CD14-positive monocyte (primary cell): ENCODE measurements around the gene ABCA10. TPM values are rescaled to one million over a fixed set of nuclear protein-coding genes. Genes with fewer than 3 reads are reported as not detected.

ENCODE experiments used
- DNase-seq, 3 donors: peaks; one replicate each; pipeline ENCODE4 v3.0.0-alpha.2; 2011 to 2022
- H2AFZ ChIP-seq: 2 replicates; pipeline ENCODE4 v1.6.0; 2012; ENCODE audit warnings: mild to moderate bottlenecking, low read depth, low read length, inconsistent platforms; ENCODE audit not compliant: insufficient read depth, poor library complexity, severe bottlenecking
- H3K27ac ChIP-seq, 2 donors: 1 replicate in 1 of 2; 2 replicates in 1 of 2; pipeline ENCODE4 v1.5.1; 2012 to 2013; ENCODE audit warnings: low read length in 2 of 2, control low read depth in 1 of 2, inconsistent platforms in 1 of 2, low read depth in 1 of 2, mild to moderate bottlenecking in 1 of 2
- H3K27me3 ChIP-seq, 2 donors: one replicate each; pipeline versions ENCODE4 v1.6.0 to v1.6.1; 2011 to 2013; ENCODE audit warnings: low read length in 2 of 2; ENCODE audit not compliant: control insufficient read depth in 2 of 2, insufficient read depth in 2 of 2
- H3K36me3 ChIP-seq, 2 donors: replicated peaks in 1 of 2; 1 replicate in 1 of 2; 2 replicates in 1 of 2; pipeline versions ENCODE4 v1.5.1 to v1.6.1; 2012 to 2013; ENCODE audit warnings: low read length in 2 of 2, control low read depth in 1 of 2, inconsistent platforms in 1 of 2, mild to moderate bottlenecking in 1 of 2; ENCODE audit not compliant: insufficient read depth in 2 of 2, control insufficient read depth in 1 of 2
- H3K4me1 ChIP-seq, 2 donors: 1 replicate in 1 of 2; 2 replicates in 1 of 2; pipeline versions ENCODE4 v1.5.1 to v1.6.1; 2012 to 2013; ENCODE audit warnings: low read length in 2 of 2, control low read depth in 1 of 2, inconsistent platforms in 1 of 2, mild to moderate bottlenecking in 1 of 2, moderate library complexity in 1 of 2; ENCODE audit not compliant: insufficient read depth in 2 of 2, control insufficient read depth in 1 of 2
- H3K4me2 ChIP-seq: replicated peaks from 2 replicates; pipeline ENCODE3; 2012; ENCODE audit warnings: low read length, moderate library complexity, mild to moderate bottlenecking; ENCODE audit not compliant: poor library complexity, severe bottlenecking; ENCODE audit errors: extremely low read depth
- H3K4me3 ChIP-seq, 3 experiments: fragments of 200-600 bp in 1 of 3; sonication (generic) in 1 of 3; replicated peaks in 1 of 3; 1 replicate in 2 of 3; 2 replicates in 1 of 3; pipeline ENCODE4 v1.5.1; 2011 to 2013; ENCODE audit warnings: low read length in 3 of 3, mild to moderate bottlenecking in 3 of 3, control low read depth in 2 of 3, low read depth in 2 of 3, inconsistent platforms in 1 of 3, moderate library complexity in 1 of 3
- H3K79me2 ChIP-seq: 2 replicates; pipeline ENCODE4 v1.6.0; 2012; ENCODE audit warnings: mild to moderate bottlenecking, control low read depth, inconsistent platforms, low read length, moderate library complexity; ENCODE audit not compliant: insufficient read depth
- H3K9ac ChIP-seq: 2 replicates; pipeline ENCODE4 v1.6.0; 2017; ENCODE audit warnings: low read length, mild to moderate bottlenecking; ENCODE audit not compliant: insufficient read depth, poor library complexity, severe bottlenecking
- H3K9me3 ChIP-seq, 2 donors: replicated peaks in 1 of 2; 1 replicate in 1 of 2; 2 replicates in 1 of 2; pipeline versions ENCODE4 v1.5.1 to v1.6.1; 2012 to 2013; ENCODE audit warnings: low read length in 2 of 2, control low read depth in 1 of 2; ENCODE audit not compliant: control insufficient read depth in 1 of 2, insufficient read depth in 1 of 2
- H4K20me1 ChIP-seq: 2 replicates; pipeline ENCODE4 v1.6.0; 2012; ENCODE audit warnings: mild to moderate bottlenecking, low read length, control low read depth, moderate library complexity; ENCODE audit not compliant: insufficient read depth
- H3K27ac Mint-ChIP-seq, 7 donors: one replicate each; pipeline ENCODE4 v1.8.0; 2020; ENCODE audit warnings: mild to moderate bottlenecking in 7 of 7, mixed read lengths in 7 of 7, moderate library complexity in 6 of 7, inconsistent platforms in 2 of 7
- H3K27me3 Mint-ChIP-seq, 3 donors: one replicate each; pipeline ENCODE4 v1.8.0; 2021 to 2022; ENCODE audit warnings: low read depth in 3 of 3, mild to moderate bottlenecking in 3 of 3, mixed read lengths in 3 of 3, moderate library complexity in 3 of 3, inconsistent platforms in 1 of 3
- H3K36me3 Mint-ChIP-seq, 2 donors: one replicate each; pipeline ENCODE4 v1.8.0; 2020; ENCODE audit warnings: mixed read lengths in 2 of 2, inconsistent platforms in 1 of 2, mild to moderate bottlenecking in 1 of 2
- H3K4me1 Mint-ChIP-seq: one replicate; pipeline ENCODE4 v1.8.0; 2020; ENCODE audit warnings: mild to moderate bottlenecking, mixed read lengths
- H3K4me3 Mint-ChIP-seq, 2 donors: one replicate each; pipeline ENCODE4 v1.8.0; 2020; ENCODE audit warnings: mild to moderate bottlenecking in 2 of 2, mixed read lengths in 2 of 2, moderate library complexity in 1 of 2
- H3K9me3 Mint-ChIP-seq, 7 donors: one replicate each; pipeline ENCODE4 v1.8.0; 2020 to 2022; ENCODE audit warnings: mixed read lengths in 7 of 7, mild to moderate bottlenecking in 6 of 7, moderate library complexity in 6 of 7, inconsistent platforms in 2 of 7
- WGBS: methylation state at CpG from one replicate; pipeline ENCODE4 v1.1.5; 2013; ENCODE audit warnings: missing lambda C conversion rate; ENCODE audit not compliant: insufficient coverage; 5-methylcytosine and 5-hydroxymethylcytosine counted together
- intact Hi-C, 2 donors: fragments of 100-400 bp; cut with micrococcal nuclease; formaldehyde crosslinking; loops; one replicate each; pipeline versions ENCODE4 v1.15.0 to v1.15.1; 2023
- polyA plus RNA-seq, 3 donors: library from polyadenylated mRNA; depleted of rRNA in 1 of 3; unstranded in 2 of 3; stranded (reverse) in 1 of 3; fragments of 300-500 nt in 2 of 3; fragments of >200 nt in 1 of 3; fragmentation: Illumina TruSeq in 2 of 3; gene quantifications; 1 replicate in 2 of 3; 2 replicates in 1 of 3; pipeline ENCODE4 v1.2.3, GENCODE V29; 2012 to 2021
- TF ChIP-seq, protein P1 (sequence below): fragments of 200-600 bp; IDR thresholded peaks from one replicate; pipeline ENCODE4 v1.8.0; 2022; ENCODE audit warnings: antibody characterized with exemption, mild to moderate bottlenecking

ABCA10 gene
- polyA plus RNA-seq, 3 donors, result 0.08 to 0.13 TPM; not detected in 1

DNA sequence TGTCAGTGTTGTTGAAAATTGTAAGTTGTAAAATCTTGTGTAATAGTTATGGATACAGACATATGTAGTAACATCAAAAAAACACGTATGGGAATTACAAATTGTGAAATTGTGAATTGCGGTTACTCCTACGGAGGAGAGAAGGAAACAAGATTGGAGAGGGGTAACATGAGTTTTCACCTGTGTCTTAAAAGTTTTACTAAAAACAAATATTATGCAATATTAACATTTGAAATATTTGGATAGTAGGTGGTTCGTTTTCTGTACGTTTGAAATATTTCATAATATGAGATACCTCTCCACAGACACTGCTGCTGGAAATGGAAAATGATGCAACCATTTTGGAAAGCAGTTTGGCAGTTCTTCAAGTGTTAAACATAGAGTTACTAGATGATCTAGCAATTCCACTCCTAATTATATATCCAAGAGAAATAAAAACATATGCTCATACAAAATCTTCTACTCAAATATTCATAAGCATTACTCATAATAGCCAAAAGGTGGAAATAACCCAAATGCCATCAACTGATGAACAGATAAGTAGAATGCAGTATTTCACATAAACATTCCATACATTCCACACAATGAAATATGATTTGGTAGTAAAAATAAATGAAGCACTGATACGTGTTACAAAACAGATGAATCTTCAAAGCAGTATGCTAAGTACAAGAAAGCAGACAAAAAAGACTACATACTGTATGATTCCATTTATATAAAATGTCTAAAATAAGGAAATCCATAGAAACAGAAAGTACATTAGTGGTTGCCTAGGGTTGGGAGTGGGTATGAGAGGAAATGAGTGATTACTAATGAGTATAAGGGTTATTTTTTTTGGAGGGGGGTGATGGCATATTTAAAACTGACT is 40.7 kb upstream of the ABCA10 start:
- Mint-ChIP-seq H3K4me3 (no peak overlapping the region), H3K27ac (no peak overlapping the region)
- no CpG with 5 or more reads among the region's 6 CpGs for WGBS

DNA sequence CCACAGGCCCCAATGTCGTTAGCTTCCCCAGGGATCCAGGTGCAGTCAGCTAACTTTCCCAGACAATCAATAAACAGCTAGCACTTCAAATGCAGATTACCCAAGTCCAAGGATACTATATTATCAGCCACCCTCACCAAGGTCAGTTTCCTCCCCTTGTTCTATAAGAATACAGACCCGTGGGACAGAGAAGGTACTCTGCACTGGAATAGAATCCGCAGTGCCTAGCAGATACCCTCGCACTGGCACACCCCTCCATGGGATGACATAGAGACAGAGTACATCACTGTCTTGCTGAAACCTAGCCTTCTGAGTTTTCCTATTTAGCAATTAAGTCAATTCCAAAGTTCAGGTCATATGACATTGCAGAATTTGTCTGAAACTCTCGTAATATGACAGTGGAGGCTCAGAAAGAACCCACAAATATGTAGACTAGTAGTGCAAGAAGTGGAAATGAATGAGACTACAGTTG is 40.0 kb upstream of the ABCA10 start:
- Histone ChIP-seq H3K27me3 (no peaks in the 10 kb centered on the region), H3K9me3 (no peaks in the 10 kb centered on the region), H3K4me1 (peaks cover 0 to 10% of the 10 kb centered on the region in 2 donors), H3K27ac (no peak overlapping the region), H3K4me2 (no peak overlapping the region), H3K4me3 (no peak overlapping the region), H3K79me2 (no peaks in the 10 kb centered on the region), H4K20me1 (no peaks in the 10 kb centered on the region), H2AFZ (no peak overlapping the region), H3K36me3 (no peaks in the 10 kb centered on the region), H3K9ac (no peak overlapping the region)
- Mint-ChIP-seq H3K27me3 (no peaks in the 10 kb centered on the region), H3K36me3 (peaks cover 0 to 4% of the 10 kb centered on the region in 2 donors), H3K4me3 (no peak overlapping the region), H3K4me1 (peaks cover 14% of the 10 kb centered on the region), H3K27ac (no peak overlapping the region), H3K9me3 (peaks cover 0 to 3% (median 0%) of the 10 kb centered on the region in 7 donors)
- intact Hi-C loops, result no loop called here
- DNase-seq, result no peak
- 91% methylated on average over 4 of the region's 5 CpGs for WGBS
- TF ChIP-seq, protein P1, sequence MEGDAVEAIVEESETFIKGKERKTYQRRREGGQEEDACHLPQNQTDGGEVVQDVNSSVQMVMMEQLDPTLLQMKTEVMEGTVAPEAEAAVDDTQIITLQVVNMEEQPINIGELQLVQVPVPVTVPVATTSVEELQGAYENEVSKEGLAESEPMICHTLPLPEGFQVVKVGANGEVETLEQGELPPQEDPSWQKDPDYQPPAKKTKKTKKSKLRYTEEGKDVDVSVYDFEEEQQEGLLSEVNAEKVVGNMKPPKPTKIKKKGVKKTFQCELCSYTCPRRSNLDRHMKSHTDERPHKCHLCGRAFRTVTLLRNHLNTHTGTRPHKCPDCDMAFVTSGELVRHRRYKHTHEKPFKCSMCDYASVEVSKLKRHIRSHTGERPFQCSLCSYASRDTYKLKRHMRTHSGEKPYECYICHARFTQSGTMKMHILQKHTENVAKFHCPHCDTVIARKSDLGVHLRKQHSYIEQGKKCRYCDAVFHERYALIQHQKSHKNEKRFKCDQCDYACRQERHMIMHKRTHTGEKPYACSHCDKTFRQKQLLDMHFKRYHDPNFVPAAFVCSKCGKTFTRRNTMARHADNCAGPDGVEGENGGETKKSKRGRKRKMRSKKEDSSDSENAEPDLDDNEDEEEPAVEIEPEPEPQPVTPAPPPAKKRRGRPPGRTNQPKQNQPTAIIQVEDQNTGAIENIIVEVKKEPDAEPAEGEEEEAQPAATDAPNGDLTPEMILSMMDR, result no peak

More for the DNA sequence above, 40.7 kb upstream of the ABCA10 start:
- H2AFZ ChIP-seq, result no peak overlapping the region
- TF ChIP-seq, protein P1, result no peak
- no peak overlapping the region for H3K4me2 ChIP-seq
- peaks cover 0 to 10% of the 10 kb centered on the region in 2 donors for H3K4me1 ChIP-seq
- no peak overlapping the region for H3K27ac ChIP-seq
- Mint-ChIP-seq H3K36me3 (peaks cover 0 to 3% of the 10 kb centered on the region in 2 donors), H3K4me1 (peaks cover 14% of the 10 kb centered on the region), H3K27me3 (no peaks in the 10 kb centered on the region), H3K9me3 (no peaks in the 10 kb centered on the region)
- no peak overlapping the region for H3K4me3 ChIP-seq
- intact Hi-C loops, result no loop called here
- no peaks in the 10 kb centered on the region for H3K79me2 ChIP-seq
- H3K36me3 ChIP-seq, result no peaks in the 10 kb centered on the region
- no peaks in the 10 kb centered on the region for H3K27me3 ChIP-seq
- no peaks in the 10 kb centered on the region for H3K9me3 ChIP-seq
- no peak overlapping the region for H3K9ac ChIP-seq
- peak in 1 of 3 donors; percentile 35 for DNase-seq
- H4K20me1 ChIP-seq, result no peaks in the 10 kb centered on the region
